Embryonic facial prominence (tissue), 1 donor: ENCODE data around the gene AGAP9.
"Not testable (repeated sequence)": the region's sequence is repeated elsewhere in the genome, so short reads cannot be mapped to it uniquely, and the experiment has no call there.

Source experiments
- DNase-seq: peaks from one replicate; pipeline ENCODE4 v3.0.0-alpha.2; 2016; ENCODE audit errors: extremely low spot score

The AGAP9 gene

GRCh38 chr10:47523475-47523874, at the start of gene AGAP9:
Gene AGAP9, minus strand, starts transcription at chr10:47523638. Its CDS starts 112 bp downstream, at chr10:47523526.
- not testable (repeated sequence) for DNase-seq

- DNase-seq, result not testable (repeated sequence)
Observed at GRCh38 chr10:47571138-47571912, 47.9 kb upstream of the AGAP9 start.

GRCh38 chr10:47566757-47567156, 43.3 kb upstream of the AGAP9 start:
- not testable (repeated sequence) for DNase-seq

- DNase-seq, result not testable (repeated sequence)
Observed at GRCh38 chr10:47566108-47566699, 42.8 kb upstream of the AGAP9 start.

GRCh38 chr10:47565517-47565920, 42.1 kb upstream of the AGAP9 start:
- DNase-seq, result not testable (repeated sequence)

- not testable (repeated sequence) for DNase-seq
Observed at GRCh38 chr10:47564953-47565352, 41.5 kb upstream of the AGAP9 start.

- DNase-seq, result not testable (repeated sequence)
Observed at GRCh38 chr10:47564318-47564717, 40.9 kb upstream of the AGAP9 start.

GRCh38 chr10:47560452-47560851, 37.0 kb upstream of the AGAP9 start:
- DNase-seq, result not testable (repeated sequence)

- not testable (repeated sequence) for DNase-seq
Observed at GRCh38 chr10:47559718-47560308, 36.4 kb upstream of the AGAP9 start.

- not testable (repeated sequence) for DNase-seq
Observed at GRCh38 chr10:47558109-47558508, 34.7 kb upstream of the AGAP9 start.

GRCh38 chr10:47557616-47558015, 34.2 kb upstream of the AGAP9 start:
- not testable (repeated sequence) for DNase-seq

- DNase-seq, result not testable (repeated sequence)
Observed at GRCh38 chr10:47555334-47555733, 31.9 kb upstream of the AGAP9 start.

GRCh38 chr10:47554552-47554951, 31.1 kb upstream of the AGAP9 start:
- not testable (repeated sequence) for DNase-seq

- DNase-seq, result not testable (repeated sequence)
Observed at GRCh38 chr10:47553860-47554247, 30.4 kb upstream of the AGAP9 start.

GRCh38 chr10:47553214-47553859, 29.9 kb upstream of the AGAP9 start:
- not testable (repeated sequence) for DNase-seq

GRCh38 chr10:47552719-47553118, 29.3 kb upstream of the AGAP9 start:
- not testable (repeated sequence) for DNase-seq

- DNase-seq, result not testable (repeated sequence)
Observed at GRCh38 chr10:47547286-47547685, 23.8 kb upstream of the AGAP9 start.

- DNase-seq, result not testable (repeated sequence)
Observed at GRCh38 chr10:47536430-47536829, 13.0 kb upstream of the AGAP9 start.

GRCh38 chr10:47502313-47502712, 21.1 kb downstream of the AGAP9 start:
- DNase-seq, result not testable (repeated sequence)

- DNase-seq, result not testable (repeated sequence)
Observed at GRCh38 chr10:47494226-47494625, 29.2 kb downstream of the AGAP9 start.

- DNase-seq, result not testable (repeated sequence)
Observed at GRCh38 chr10:47491600-47491999, 31.8 kb downstream of the AGAP9 start, which contains the start of gene FAM25G. Gene FAM25G, minus strand, starts transcription at chr10:47491700. Its CDS starts 26 bp downstream, at chr10:47491674.

GRCh38 chr10:47489630-47490029, 33.8 kb downstream of the AGAP9 start:
- not testable (repeated sequence) for DNase-seq
